ENCODE results near the gene HSF4. TPM values are rescaled to one million over a fixed set of nuclear protein-coding genes. Genes with fewer than 3 reads are reported as not detected.

Gene HSF4
- total RNA-seq, 1 experiment from 2014 or later: 2.2 TPM

- Mint-ChIP-seq H3K4me1 (no peaks in the 10 kb centered on the region), H3K9me3 (no peaks in the 10 kb centered on the region), H3K27ac (no peak overlapping the region), H3K4me3 (no peak overlapping the region), H3K36me3 (no peaks in the 10 kb centered on the region), H3K27me3 (ENCODE audit: low read depth) (no peaks in the 10 kb centered on the region)
- CTCF ChIA-PET: interaction anchor here (1.0 to 1.7 kb wide), 2 partner anchors 41 to 245 kb away, joined by 3 to 4 read pairs; partner anchors contain the start of genes CES3 and FHOD1
- DNase-seq (ENCODE audit: low spot score): no peak
- TF ChIP-seq EMX1 (CRISPR knock-in tag; IDR thresholded peaks at IDR 0.05) (no peak), CDX4 (CRISPR knock-in tag; IDR thresholded peaks at IDR 0.05; ENCODE audit: borderline replicate concordance) (no peak), STAT6 (CRISPR knock-in tag; conservative IDR thresholded peaks at IDR 0.05; ENCODE audit: low read depth) (no peak), FOXP4 (CRISPR knock-in tag; IDR thresholded peaks at IDR 0.05) (no peak), ZNF263 (CRISPR knock-in tag; IDR thresholded peaks at IDR 0.05; ENCODE audit: low read depth) (no peak), ZNF416 (CRISPR knock-in tag; IDR thresholded peaks at IDR 0.05) (no peak), ZNF423 (CRISPR knock-in tag; IDR thresholded peaks at IDR 0.05) (no peak), TEAD4 (CRISPR knock-in tag; IDR thresholded peaks at IDR 0.05) (no peak), ELF4 (CRISPR knock-in tag; IDR thresholded peaks at IDR 0.05; ENCODE audit: low read depth) (no peak), E2F1 (CRISPR knock-in tag; IDR thresholded peaks at IDR 0.05) (no peak), GTF2I (CRISPR knock-in tag; conservative IDR thresholded peaks at IDR 0.05) (no peak), ATF6 (CRISPR knock-in tag; IDR thresholded peaks at IDR 0.05) (no peak), CTCF (IDR thresholded peaks at IDR 0.05) (no peak), AR (CRISPR knock-in tag; IDR thresholded peaks at IDR 0.05) (no peak), HMGXB4 (CRISPR knock-in tag; IDR thresholded peaks at IDR 0.05) (no peak), ETV6 (CRISPR knock-in tag; IDR thresholded peaks at IDR 0.05) (no peak), TP53 (CRISPR knock-in tag; IDR thresholded peaks at IDR 0.05) (no peak), ERG (CRISPR knock-in tag; IDR thresholded peaks at IDR 0.05) (no peak)
- no peak for ATAC-seq
- POLR2A ChIA-PET: interaction anchor here (0.6 kb wide), 1 partner anchor 1925 kb away, joined by 3 read pairs; no protein-coding TSS in a partner anchor
These were observed 41.7 kb downstream of the HSF4 start for GRCh38 chr16:67206129-67206837.
